ENCODE results near the gene ARPC5L. TPM values are rescaled to one million over a fixed set of nuclear protein-coding genes. Genes with fewer than 3 reads are reported as not detected.
A peak's percentile ranks its signal among the peaks of the same experiment; 100 is the strongest.

The ARPC5L gene
- total RNA-seq, 1 donor from 2014 or later: 22.5 TPM

GRCh38 chr9:124814164-124814535 is 47.8 kb upstream of the ARPC5L start:
- DNase-seq (ENCODE audit: extremely low spot score, unreplicated experiment): no peak
- Mint-ChIP-seq H3K27me3 (ENCODE audit: unreplicated experiment) (no peaks in the 10 kb centered on the region), H3K4me1 (ENCODE audit: unreplicated experiment) (peaks cover 52% of the 10 kb centered on the region), H3K9me3 (ENCODE audit: unreplicated experiment) (no peaks in the 10 kb centered on the region), H3K36me3 (ENCODE audit: unreplicated experiment) (peaks cover 5% of the 10 kb centered on the region), H3K4me3 (ENCODE audit: unreplicated experiment) (no peak overlapping the region), H3K27ac (ENCODE audit: unreplicated experiment) (peak overlapping the region; percentile 92)
- TF ChIP-seq CTCF (IDR thresholded peaks at IDR 0.05): no peak

DNA sequence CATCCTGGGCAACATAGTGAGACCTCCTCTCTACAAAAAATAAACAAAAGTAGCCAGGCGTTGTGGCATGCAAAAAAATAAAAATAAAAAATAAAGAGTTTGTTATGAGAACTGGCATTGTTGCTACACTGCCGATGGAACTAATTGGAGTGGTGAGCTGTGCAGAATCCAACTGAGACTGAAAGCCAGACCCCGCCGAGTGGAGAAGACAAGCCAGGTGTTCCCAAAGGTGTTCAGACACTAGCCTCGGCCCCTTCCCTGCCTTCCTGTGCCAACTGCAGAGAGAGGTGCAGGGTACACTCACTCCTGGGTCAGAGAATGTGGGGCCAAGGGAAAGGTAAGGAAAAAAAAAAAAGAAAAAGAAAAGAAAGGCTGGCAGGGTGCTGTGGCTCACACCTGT is 46.3 kb upstream of the ARPC5L start:
- H3K36me3 Mint-ChIP-seq (ENCODE audit: unreplicated experiment): no peaks in the 10 kb centered on the region
- H3K4me3 Mint-ChIP-seq (ENCODE audit: unreplicated experiment): no peak overlapping the region
- TF ChIP-seq CTCF (IDR thresholded peaks at IDR 0.05): no peak
- no peak for DNase-seq (ENCODE audit: extremely low spot score, unreplicated experiment)
- H3K27ac Mint-ChIP-seq (ENCODE audit: unreplicated experiment): no peak overlapping the region
- no peaks in the 10 kb centered on the region for H3K9me3 Mint-ChIP-seq (ENCODE audit: unreplicated experiment)
- no peaks in the 10 kb centered on the region for H3K27me3 Mint-ChIP-seq (ENCODE audit: unreplicated experiment)
- peaks cover 54% of the 10 kb centered on the region for H3K4me1 Mint-ChIP-seq (ENCODE audit: unreplicated experiment)

DNA sequence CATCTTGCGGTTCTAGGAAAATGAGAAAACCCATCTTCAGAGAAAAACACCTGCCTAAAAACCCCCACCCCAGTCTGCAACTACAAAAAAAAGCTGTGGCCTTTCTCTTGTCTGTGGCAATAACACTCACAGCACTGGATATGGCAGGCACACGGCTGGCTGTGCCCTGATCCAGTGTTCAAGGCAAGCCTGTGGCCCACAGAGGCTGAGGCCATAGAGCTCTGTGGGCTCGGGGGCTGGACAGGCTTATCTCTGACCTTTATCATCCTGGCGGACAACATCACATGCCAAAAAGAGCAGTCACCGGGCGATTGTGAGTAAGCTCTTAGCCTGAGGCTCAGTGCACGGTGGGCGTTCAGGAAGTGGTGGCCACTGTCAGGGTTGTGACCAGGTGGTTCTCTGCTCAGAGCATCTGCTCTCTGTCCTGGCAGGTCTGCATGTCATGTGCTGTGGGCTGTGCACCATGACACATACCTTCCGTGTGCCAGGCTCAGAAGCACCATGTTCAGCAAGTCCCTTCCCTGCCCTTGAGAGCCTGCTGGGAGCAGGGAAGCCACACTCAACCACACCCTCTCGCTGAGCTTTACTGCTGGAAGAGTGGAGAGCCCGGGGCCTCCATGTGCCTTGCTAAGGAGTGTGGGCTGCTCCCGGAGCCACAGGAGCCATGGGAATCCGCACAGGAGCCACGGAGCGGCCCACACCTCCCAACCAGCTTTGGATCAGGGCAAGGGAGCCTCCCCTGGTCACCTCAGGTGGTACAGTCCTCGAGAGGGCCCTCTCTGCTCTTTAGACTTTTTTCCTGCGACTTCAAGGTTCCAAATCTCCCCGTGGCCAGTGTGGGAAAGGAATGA is 43.3 kb upstream of the ARPC5L start:
- DNase-seq (ENCODE audit: extremely low spot score, unreplicated experiment): no peak
- H3K27me3 Mint-ChIP-seq (ENCODE audit: unreplicated experiment): no peaks in the 10 kb centered on the region
- H3K27ac Mint-ChIP-seq (ENCODE audit: unreplicated experiment): no peak overlapping the region
- H3K4me3 Mint-ChIP-seq (ENCODE audit: unreplicated experiment): no peak overlapping the region
- peaks cover 2% of the 10 kb centered on the region for H3K36me3 Mint-ChIP-seq (ENCODE audit: unreplicated experiment)
- no peaks in the 10 kb centered on the region for H3K9me3 Mint-ChIP-seq (ENCODE audit: unreplicated experiment)
- H3K4me1 Mint-ChIP-seq (ENCODE audit: unreplicated experiment): peaks cover 32% of the 10 kb centered on the region
- no peak for TF ChIP-seq CTCF (IDR thresholded peaks at IDR 0.05)

- DNase-seq (ENCODE audit: extremely low spot score, unreplicated experiment): no peak
- peaks cover 26% of the 10 kb centered on the region for H3K4me1 Mint-ChIP-seq (ENCODE audit: unreplicated experiment)
- H3K36me3 Mint-ChIP-seq (ENCODE audit: unreplicated experiment): peaks cover 2% of the 10 kb centered on the region
- H3K9me3 Mint-ChIP-seq (ENCODE audit: unreplicated experiment): no peaks in the 10 kb centered on the region
- no peaks in the 10 kb centered on the region for H3K27me3 Mint-ChIP-seq (ENCODE audit: unreplicated experiment)
- no peak overlapping the region for H3K27ac Mint-ChIP-seq (ENCODE audit: unreplicated experiment)
- TF ChIP-seq CTCF (IDR thresholded peaks at IDR 0.05): no peak
- no peak overlapping the region for H3K4me3 Mint-ChIP-seq (ENCODE audit: unreplicated experiment)
Measured at GRCh38 chr9:124820698-124821623, 41.0 kb upstream of the ARPC5L start.
